ENCODE measurements around the gene NHLH1. TPM values are rescaled to one million over a fixed set of nuclear protein-coding genes. Genes with fewer than 3 reads are reported as not detected.

The NHLH1 gene
- total and polyA plus RNA-seq, 4 donors = 0.08 TPM; not detected in 3

- TF ChIP-seq REST (IDR thresholded peaks at IDR 0.05) (no peak), RXRA (IDR thresholded peaks at IDR 0.05) (no peak), EGR1 (IDR thresholded peaks at IDR 0.05; ENCODE audit: low read depth in 2 of 2) (no peak), FOXA2 (IDR thresholded peaks at IDR 0.05) (no peak)
Observed at GRCh38 chr1:160326418-160326817, 40.5 kb upstream of the NHLH1 start (continued).

DNA sequence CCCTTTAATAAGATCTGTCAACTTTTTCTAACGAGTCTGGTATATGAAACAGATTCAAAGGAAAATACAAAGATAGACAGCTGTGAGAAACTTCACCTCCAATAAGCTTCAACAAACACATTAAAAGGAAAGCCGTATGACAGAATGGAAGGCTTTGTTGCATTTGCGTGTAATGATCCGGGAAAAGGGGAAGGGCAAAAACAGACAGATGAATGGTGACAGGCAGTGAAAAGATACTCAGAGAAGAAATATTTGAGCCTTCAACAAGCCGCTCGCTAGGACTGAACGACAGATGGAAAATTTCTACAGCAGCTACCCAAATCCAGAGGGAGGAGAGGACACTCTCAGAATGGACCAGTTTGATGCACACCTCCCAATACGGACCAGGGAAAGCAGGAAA, 38.7 kb upstream of the NHLH1 start:
- Histone ChIP-seq H3K9me3 (ENCODE audit: control insufficient read depth in 4 of 4, low read length in 3 of 4) (no peaks in the 10 kb centered on the region), H3K4me3 (ENCODE audit: low read depth in 1 of 3, low read length in 3 of 3) (no peak overlapping the region), H3K4me1 (ENCODE audit: control insufficient read depth in 4 of 4, insufficient read depth in 4 of 4, low read length in 3 of 4) (no peaks in the 10 kb centered on the region), H3K36me3 (ENCODE audit: control insufficient read depth in 4 of 4, insufficient read depth in 3 of 4, low read depth in 1 of 4, low read length in 3 of 4) (peaks cover 37 to 87% (median 75%) of the 10 kb centered on the region in 4 donors), H3K27me3 (ENCODE audit: control insufficient read depth in 4 of 4, insufficient read depth in 4 of 4, low read length in 3 of 4) (no peaks in the 10 kb centered on the region), H3K27ac (ENCODE audit: low read depth in 1 of 2, low read length in 2 of 2) (no peak overlapping the region), H3K9ac (ENCODE audit: low read depth in 1 of 2, low read length in 2 of 2) (no peak overlapping the region)
- DNase-seq (ENCODE audit: low spot score) = no peak
- 92% methylated on average over 8 of the region's 8 CpGs for WGBS
- TF ChIP-seq ZBTB33 (IDR thresholded peaks at IDR 0.05) (no peak), YY1 (IDR thresholded peaks at IDR 0.05) (no peak), NR2F2 (IDR thresholded peaks at IDR 0.05) (no peak), RAD21 (IDR thresholded peaks at IDR 0.05) (no peak), SP1 (IDR thresholded peaks at IDR 0.05) (no peak), JUND (IDR thresholded peaks at IDR 0.05) (no peak), GABPA (IDR thresholded peaks at IDR 0.05 in 1 of 2, conservative IDR thresholded peaks at IDR 0.05 in 1 of 2) (no peak), HNF4G (IDR thresholded peaks at IDR 0.05) (no peak), FOXA2 (IDR thresholded peaks at IDR 0.05) (no peak), CTCF (IDR thresholded peaks at IDR 0.05; ENCODE audit: low read depth, low read length, missing input control) (no peak), FOXA1 (IDR thresholded peaks at IDR 0.05) (no peak), EGR1 (IDR thresholded peaks at IDR 0.05; ENCODE audit: low read depth in 2 of 2) (no peak), MAX (IDR thresholded peaks at IDR 0.05) (no peak), TAF1 (conservative IDR thresholded peaks at IDR 0.05) (no peak)
- TF ChIP-seq, protein P1, sequence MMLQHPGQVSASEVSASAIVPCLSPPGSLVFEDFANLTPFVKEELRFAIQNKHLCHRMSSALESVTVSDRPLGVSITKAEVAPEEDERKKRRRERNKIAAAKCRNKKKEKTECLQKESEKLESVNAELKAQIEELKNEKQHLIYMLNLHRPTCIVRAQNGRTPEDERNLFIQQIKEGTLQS (IDR thresholded peaks at IDR 0.05) = no peak

All from liver (tissue), 9 donors.